ENCODE results near the gene ADAMTS17. TPM values are rescaled to one million over a fixed set of nuclear protein-coding genes. Genes with fewer than 3 reads are reported as not detected.

ADAMTS17 gene
- total RNA-seq, 1 experiment from 2014 or later, result 1.5 TPM

DNA sequence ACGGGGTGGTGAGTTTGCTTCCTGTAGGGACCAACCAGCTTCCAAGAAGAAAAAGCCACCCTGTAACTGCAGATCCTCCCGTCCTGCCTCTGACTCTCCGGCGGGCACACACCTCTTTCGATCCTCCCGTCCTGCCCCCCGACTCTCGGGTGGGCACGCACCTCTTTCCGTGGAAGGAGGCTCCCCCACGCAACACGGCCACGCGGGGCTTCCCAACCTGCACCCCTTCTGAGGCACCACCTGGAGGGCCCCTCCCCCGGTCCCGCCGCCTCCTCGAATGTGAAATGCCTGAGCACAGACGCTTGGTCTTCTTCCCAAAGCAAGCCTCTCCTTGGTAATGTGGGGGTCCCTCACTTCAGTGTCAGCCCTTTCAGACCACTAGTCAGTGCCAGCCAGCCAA, 7.3 kb downstream of the ADAMTS17 start:
- H3K9me3 Mint-ChIP-seq (ENCODE audit: unreplicated experiment), result no peaks in the 10 kb centered on the region
- H3K27me3 Mint-ChIP-seq (ENCODE audit: insufficient read depth, unreplicated experiment), result peaks cover 3% of the 10 kb centered on the region
- H3K4me1 ChIP-seq, result no peaks in the 10 kb centered on the region
- H3K9me3 ChIP-seq, result no peaks in the 10 kb centered on the region
- TF ChIP-seq, protein P1, sequence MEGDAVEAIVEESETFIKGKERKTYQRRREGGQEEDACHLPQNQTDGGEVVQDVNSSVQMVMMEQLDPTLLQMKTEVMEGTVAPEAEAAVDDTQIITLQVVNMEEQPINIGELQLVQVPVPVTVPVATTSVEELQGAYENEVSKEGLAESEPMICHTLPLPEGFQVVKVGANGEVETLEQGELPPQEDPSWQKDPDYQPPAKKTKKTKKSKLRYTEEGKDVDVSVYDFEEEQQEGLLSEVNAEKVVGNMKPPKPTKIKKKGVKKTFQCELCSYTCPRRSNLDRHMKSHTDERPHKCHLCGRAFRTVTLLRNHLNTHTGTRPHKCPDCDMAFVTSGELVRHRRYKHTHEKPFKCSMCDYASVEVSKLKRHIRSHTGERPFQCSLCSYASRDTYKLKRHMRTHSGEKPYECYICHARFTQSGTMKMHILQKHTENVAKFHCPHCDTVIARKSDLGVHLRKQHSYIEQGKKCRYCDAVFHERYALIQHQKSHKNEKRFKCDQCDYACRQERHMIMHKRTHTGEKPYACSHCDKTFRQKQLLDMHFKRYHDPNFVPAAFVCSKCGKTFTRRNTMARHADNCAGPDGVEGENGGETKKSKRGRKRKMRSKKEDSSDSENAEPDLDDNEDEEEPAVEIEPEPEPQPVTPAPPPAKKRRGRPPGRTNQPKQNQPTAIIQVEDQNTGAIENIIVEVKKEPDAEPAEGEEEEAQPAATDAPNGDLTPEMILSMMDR (IDR thresholded peaks at IDR 0.05; ENCODE audit: insufficient read depth in 1 of 2, low read depth in 1 of 2, low read length in 1 of 2, severe bottlenecking in 1 of 2, unreplicated experiment in 1 of 2), result no peak
- ChIA-PET POLR2A (no interaction called here), CTCF (no interaction called here)
- no peaks in the 10 kb centered on the region for H3K27me3 ChIP-seq (replicated peaks; ENCODE audit: control insufficient read depth, insufficient read depth, low read length)
- no peak overlapping the region for H3K27ac Mint-ChIP-seq (ENCODE audit: unreplicated experiment)
- H3K36me3 ChIP-seq (ENCODE audit: control insufficient read depth, insufficient read depth, low read length), result no peaks in the 10 kb centered on the region
- no peak overlapping the region for H3K4me3 ChIP-seq (ENCODE audit: low read depth, low read length)
- H3K4me1 Mint-ChIP-seq (ENCODE audit: low read depth, unreplicated experiment), result no peaks in the 10 kb centered on the region
- DNase-seq, result no peak
- no peaks in the 10 kb centered on the region for H3K36me3 Mint-ChIP-seq (ENCODE audit: insufficient read depth, unreplicated experiment)
- intact Hi-C loops (cut with micrococcal nuclease; ENCODE audit: unreplicated experiment), result no loop called here
- H3K4me3 Mint-ChIP-seq (ENCODE audit: unreplicated experiment), result no peak overlapping the region
- BruUV-seq (replicated peaks), result no TSS peak

DNA sequence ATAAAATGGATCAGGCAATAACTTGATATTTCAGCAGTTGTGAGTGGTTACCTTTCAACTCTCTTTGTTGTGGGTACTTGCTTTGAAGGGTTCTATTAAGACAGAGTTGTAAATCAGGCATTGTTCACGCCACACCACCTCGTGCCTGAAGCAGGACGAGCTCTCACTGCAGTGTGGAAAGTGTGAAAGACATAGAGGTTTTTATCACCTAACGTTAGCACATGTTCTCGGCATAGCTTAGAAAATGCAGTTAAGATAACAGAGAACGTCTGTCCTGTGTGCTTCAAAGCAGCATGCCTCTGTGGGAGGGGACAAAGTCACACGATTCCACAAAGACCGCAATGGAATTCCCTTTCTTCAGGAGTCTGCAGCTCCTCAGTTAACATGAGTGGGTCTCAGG, 7.8 kb downstream of the ADAMTS17 start:
- Mint-ChIP-seq H3K4me1 (ENCODE audit: low read depth, unreplicated experiment) (no peaks in the 10 kb centered on the region), H3K27ac (ENCODE audit: unreplicated experiment) (no peak overlapping the region), H3K9me3 (ENCODE audit: unreplicated experiment) (no peaks in the 10 kb centered on the region), H3K4me3 (ENCODE audit: unreplicated experiment) (no peak overlapping the region), H3K27me3 (ENCODE audit: insufficient read depth, unreplicated experiment) (peaks cover 3% of the 10 kb centered on the region), H3K36me3 (ENCODE audit: insufficient read depth, unreplicated experiment) (no peaks in the 10 kb centered on the region)
- Histone ChIP-seq H3K4me3 (ENCODE audit: low read depth, low read length) (no peak overlapping the region), H3K27me3 (replicated peaks; ENCODE audit: control insufficient read depth, insufficient read depth, low read length) (no peaks in the 10 kb centered on the region), H3K36me3 (ENCODE audit: control insufficient read depth, insufficient read depth, low read length) (no peaks in the 10 kb centered on the region), H3K9me3 (no peaks in the 10 kb centered on the region), H3K4me1 (no peaks in the 10 kb centered on the region)
- ChIA-PET POLR2A (no interaction called here), CTCF (no interaction called here)
- intact Hi-C loops (cut with micrococcal nuclease; ENCODE audit: unreplicated experiment), result no loop called here
- BruUV-seq (replicated peaks), result no TSS peak
- no peak for DNase-seq
- TF ChIP-seq, protein P1 (IDR thresholded peaks at IDR 0.05; ENCODE audit: insufficient read depth in 1 of 2, low read depth in 1 of 2, low read length in 1 of 2, severe bottlenecking in 1 of 2, unreplicated experiment in 1 of 2), result no peak

DNA sequence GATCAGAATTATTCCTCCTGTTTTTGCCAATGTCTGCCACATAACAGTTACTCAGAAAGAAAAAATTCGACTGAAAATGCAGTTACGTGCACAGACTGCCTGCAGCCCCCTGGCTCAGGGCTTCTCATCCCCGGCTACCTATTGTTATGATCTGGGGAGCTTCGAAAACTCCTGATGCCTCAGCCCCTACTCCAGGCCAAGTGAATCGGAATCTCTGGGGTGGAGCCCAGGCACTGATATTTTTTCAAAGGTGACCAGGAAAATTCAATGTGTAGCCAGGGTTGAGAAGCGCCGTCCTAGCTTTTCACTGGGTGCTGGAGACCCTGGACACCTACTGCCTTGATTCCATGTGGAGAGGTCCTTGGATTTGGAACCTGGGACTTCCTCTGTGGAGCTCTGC, 8.5 kb downstream of the ADAMTS17 start:
- Histone ChIP-seq H3K9me3 (no peaks in the 10 kb centered on the region), H3K27me3 (replicated peaks; ENCODE audit: control insufficient read depth, insufficient read depth, low read length) (no peaks in the 10 kb centered on the region), H3K4me1 (no peaks in the 10 kb centered on the region), H3K4me3 (ENCODE audit: low read depth, low read length) (no peak overlapping the region), H3K36me3 (ENCODE audit: control insufficient read depth, insufficient read depth, low read length) (no peaks in the 10 kb centered on the region)
- DNase-seq, result no peak
- Mint-ChIP-seq H3K9me3 (ENCODE audit: unreplicated experiment) (no peaks in the 10 kb centered on the region), H3K27ac (ENCODE audit: unreplicated experiment) (no peak overlapping the region), H3K27me3 (ENCODE audit: insufficient read depth, unreplicated experiment) (no peaks in the 10 kb centered on the region), H3K36me3 (ENCODE audit: insufficient read depth, unreplicated experiment) (no peaks in the 10 kb centered on the region), H3K4me3 (ENCODE audit: unreplicated experiment) (no peak overlapping the region), H3K4me1 (ENCODE audit: low read depth, unreplicated experiment) (no peaks in the 10 kb centered on the region)
- no TSS peak for BruUV-seq (replicated peaks)
- CTCF ChIA-PET, result no interaction called here
- POLR2A ChIA-PET, result no interaction called here
- intact Hi-C loops (cut with micrococcal nuclease; ENCODE audit: unreplicated experiment), result no loop called here
- TF ChIP-seq, protein P1 (IDR thresholded peaks at IDR 0.05; ENCODE audit: insufficient read depth in 1 of 2, low read depth in 1 of 2, low read length in 1 of 2, severe bottlenecking in 1 of 2, unreplicated experiment in 1 of 2), result no peak
